Left lung (tissue), 10 donors: ENCODE data around the gene ACADS. TPM values are rescaled to one million over a fixed set of nuclear protein-coding genes. Genes with fewer than 3 reads are reported as not detected.

Experiments
- ATAC-seq: fragments of 200-7000 bp; cut with Tn5 transposase; one replicate; pipeline ENCODE4 v1.9.1; 2020; ENCODE audit warnings: moderate library complexity
- DNase-seq, 4 donors: peaks; one replicate each; pipeline ENCODE4 v3.0.0-alpha.2; 2013 to 2020
- H3K27ac ChIP-seq, 2 donors: fragments of 200-600 bp; sonication (generic) in 1 of 2; one replicate each; pipeline versions ENCODE4 v1.5.0 to v1.8.0; 2020 to 2021
- H3K27me3 ChIP-seq, 2 donors: fragments of 200-600 bp; sonication (generic) in 1 of 2; one replicate each; pipeline versions ENCODE4 v1.5.0 to v1.8.0; 2020 to 2021
- H3K36me3 ChIP-seq, 2 donors: fragments of 200-600 bp; sonication (generic) in 1 of 2; one replicate each; pipeline versions ENCODE4 v1.5.0 to v1.8.0; 2020 to 2021
- H3K4me1 ChIP-seq, 2 donors: fragments of 200-600 bp; one replicate each; pipeline ENCODE4 v1.8.0; 2021
- H3K4me3 ChIP-seq, 2 donors: fragments of 200-600 bp; sonication (generic) in 1 of 2; one replicate each; pipeline versions ENCODE4 v1.5.0 to v1.8.0; 2020 to 2021; ENCODE audit warnings: mild to moderate bottlenecking in 1 of 2
- H3K9me3 ChIP-seq, 2 donors: fragments of 200-600 bp; sonication (generic) in 1 of 2; one replicate each; pipeline versions ENCODE4 v1.5.0 to v1.8.0; 2020 to 2021
- CTCF ChIP-seq, 2 donors: fragments of 200-600 bp; sonication (generic) in 1 of 2; IDR thresholded peaks; one replicate each; pipeline versions ENCODE4 v1.5.0 to v1.8.0; 2021; ENCODE audit warnings: antibody characterized with exemption in 2 of 2
- intact Hi-C, 2 donors: fragments of 100-400 bp; cut with DNase I; formaldehyde crosslinking; loops; one replicate each; pipeline versions ENCODE4 v1.11.2 to v1.14.2; 2022
- polyA plus RNA-seq, 6 donors: library from polyadenylated mRNA; unstranded; fragments of 120-200 nt; gene quantifications; one replicate each; pipeline ENCODE4 v1.2.1, GENCODE V29; 2013; ENCODE audit not compliant: insufficient read length in 6 of 6
- total RNA-seq, 2 donors: library from RNA; stranded (reverse); fragmentation: NEBNext Ultra II Directional; extraction: Animal tissue kit (Norgen Biotek cat#: 25700); gene quantifications; one replicate each; pipeline ENCODE4 v1.2.1, GENCODE V29; 2021
- donor health status: DM: no; HTN: yes; CAD: no.
- donor health status: DM: no; HTN: no; CAD: no.

ACADS gene
- total and polyA plus RNA-seq, 8 donors, result 11.5 to 20.6 (median 14.0) TPM

- peaks cover 0 to 44% of the 10 kb centered on the region in 2 donors for H3K36me3 ChIP-seq
- H3K4me1 ChIP-seq, result no peaks in the 10 kb centered on the region
- no peak for TF ChIP-seq CTCF (IDR thresholded peaks at IDR 0.05)
- H3K27ac ChIP-seq, result no peak overlapping the region
- no peak for ATAC-seq
- H3K4me3 ChIP-seq, result no peak overlapping the region
- no peaks in the 10 kb centered on the region for H3K27me3 ChIP-seq
- DNase-seq, result no peak
- intact Hi-C loops, result no loop called here
- no peaks in the 10 kb centered on the region for H3K9me3 ChIP-seq
Measured at GRCh38 chr12:120735181-120735580, 9.6 kb downstream of the ACADS start.

- no peaks in the 10 kb centered on the region for H3K9me3 ChIP-seq
- ATAC-seq, result no peak
- peaks cover 0 to 32% of the 10 kb centered on the region in 2 donors for H3K36me3 ChIP-seq
- no peak for DNase-seq
- no peak for TF ChIP-seq CTCF (IDR thresholded peaks at IDR 0.05)
- no peak overlapping the region for H3K4me3 ChIP-seq
- intact Hi-C loops, result no loop called here
- no peaks in the 10 kb centered on the region for H3K4me1 ChIP-seq
- H3K27ac ChIP-seq, result no peak overlapping the region
- H3K27me3 ChIP-seq, result no peaks in the 10 kb centered on the region
Measured at GRCh38 chr12:120736404-120737331, 11.0 kb downstream of the ACADS start.

- ATAC-seq (no peak), DNase-seq (no peak)
- Histone ChIP-seq H3K9me3 (no peaks in the 10 kb centered on the region), H3K4me1 (no peaks in the 10 kb centered on the region), H3K36me3 (peaks cover 0 to 32% of the 10 kb centered on the region in 2 donors), H3K27me3 (no peaks in the 10 kb centered on the region), H3K4me3 (no peak overlapping the region), H3K27ac (no peak overlapping the region)
- intact Hi-C loops, result no loop called here
- no peak for TF ChIP-seq CTCF (IDR thresholded peaks at IDR 0.05)
Measured at GRCh38 chr12:120737557-120738251, 12.1 kb downstream of the ACADS start.

- intact Hi-C loops, result no loop called here
- no peak for ATAC-seq
Measured at GRCh38 chr12:120738252-120739030, 12.8 kb downstream of the ACADS start.

More at GRCh38 chr12:120738252-120739030, 12.8 kb downstream of the ACADS start:
- Histone ChIP-seq H3K4me1 (no peaks in the 10 kb centered on the region), H3K9me3 (no peaks in the 10 kb centered on the region), H3K36me3 (peaks cover 0 to 32% of the 10 kb centered on the region in 2 donors), H3K27ac (no peak overlapping the region), H3K4me3 (no peak overlapping the region), H3K27me3 (no peaks in the 10 kb centered on the region)
- no peak for TF ChIP-seq CTCF (IDR thresholded peaks at IDR 0.05)
- DNase-seq, result no peak
